ENCODE measurements around the gene SH2B2. TPM values are rescaled to one million over a fixed set of nuclear protein-coding genes. Genes with fewer than 3 reads are reported as not detected.
"Not testable (repeated sequence)": the region's sequence is repeated elsewhere in the genome, so short reads cannot be mapped to it uniquely, and the experiment has no call there.

SH2B2 gene
- total RNA-seq, 3 donors from 2014 or later (not counting 1 experiment from before 2014, with no cell fraction given) = 1.6 to 2.9 (median 2.0) TPM

GRCh38 chr7:102296179-102296438 lies 9.4 kb downstream of the SH2B2 start:
- Histone ChIP-seq H3K27me3 (ENCODE audit: control insufficient read depth, insufficient read depth, low read length) (no peaks in the 10 kb centered on the region), H3K4me1 (ENCODE audit: control insufficient read depth, insufficient read depth, low read length) (peaks cover 16% of the 10 kb centered on the region), H3K9me3 (ENCODE audit: control insufficient read depth, insufficient read depth, low read length) (no peaks in the 10 kb centered on the region), H3K27ac (ENCODE audit: low read length) (no peak overlapping the region), H3K36me3 (ENCODE audit: control insufficient read depth, insufficient read depth, low read length) (no peaks in the 10 kb centered on the region), H3K4me3 (ENCODE audit: low read length) (no peak overlapping the region)
- H3K9me3 Mint-ChIP-seq = no peaks in the 10 kb centered on the region
- H3K27ac Mint-ChIP-seq = no peak overlapping the region
- DNase-seq (no peak), ATAC-seq (no peak)
- H3K4me3 Mint-ChIP-seq = no peak overlapping the region
- H3K27me3 Mint-ChIP-seq (ENCODE audit: low read depth in 2 of 2) = peaks cover 0 to 9% of the 10 kb centered on the region in 2 donors
- H3K36me3 Mint-ChIP-seq = no peaks in the 10 kb centered on the region
- 90% methylated on average over 6 of the region's 6 CpGs for WGBS (ENCODE audit: insufficient coverage)
- intact Hi-C loops (cut with micrococcal nuclease) = no loop called here
- TF ChIP-seq, protein P1, sequence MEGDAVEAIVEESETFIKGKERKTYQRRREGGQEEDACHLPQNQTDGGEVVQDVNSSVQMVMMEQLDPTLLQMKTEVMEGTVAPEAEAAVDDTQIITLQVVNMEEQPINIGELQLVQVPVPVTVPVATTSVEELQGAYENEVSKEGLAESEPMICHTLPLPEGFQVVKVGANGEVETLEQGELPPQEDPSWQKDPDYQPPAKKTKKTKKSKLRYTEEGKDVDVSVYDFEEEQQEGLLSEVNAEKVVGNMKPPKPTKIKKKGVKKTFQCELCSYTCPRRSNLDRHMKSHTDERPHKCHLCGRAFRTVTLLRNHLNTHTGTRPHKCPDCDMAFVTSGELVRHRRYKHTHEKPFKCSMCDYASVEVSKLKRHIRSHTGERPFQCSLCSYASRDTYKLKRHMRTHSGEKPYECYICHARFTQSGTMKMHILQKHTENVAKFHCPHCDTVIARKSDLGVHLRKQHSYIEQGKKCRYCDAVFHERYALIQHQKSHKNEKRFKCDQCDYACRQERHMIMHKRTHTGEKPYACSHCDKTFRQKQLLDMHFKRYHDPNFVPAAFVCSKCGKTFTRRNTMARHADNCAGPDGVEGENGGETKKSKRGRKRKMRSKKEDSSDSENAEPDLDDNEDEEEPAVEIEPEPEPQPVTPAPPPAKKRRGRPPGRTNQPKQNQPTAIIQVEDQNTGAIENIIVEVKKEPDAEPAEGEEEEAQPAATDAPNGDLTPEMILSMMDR (IDR thresholded peaks at IDR 0.05) = no peak
- no peaks in the 10 kb centered on the region for H3K4me1 Mint-ChIP-seq

DNA sequence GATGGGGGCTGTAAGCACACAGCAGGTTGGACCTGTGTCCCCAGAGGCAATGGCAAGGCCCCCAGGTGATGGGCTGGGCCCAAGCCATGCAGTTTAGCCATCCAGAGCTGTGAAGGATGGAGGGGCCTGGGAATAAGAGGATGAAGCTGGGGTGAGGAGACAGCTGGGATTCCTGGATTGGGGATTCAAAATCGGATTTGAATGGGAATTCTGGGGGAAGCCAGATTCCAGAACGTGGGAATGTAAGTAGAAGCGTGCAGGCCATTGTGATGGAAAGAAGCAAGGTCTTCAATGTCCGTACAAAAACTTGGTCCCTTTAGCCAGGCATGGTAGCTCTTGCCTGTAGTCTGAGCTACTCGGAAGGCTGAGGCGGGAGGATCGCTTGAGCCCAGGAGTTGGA lies 9.8 kb downstream of the SH2B2 start:
- intact Hi-C loops (cut with micrococcal nuclease) = no loop called here
- Histone ChIP-seq H3K4me3 (ENCODE audit: low read length) (no peak overlapping the region), H3K36me3 (ENCODE audit: control insufficient read depth, insufficient read depth, low read length) (no peaks in the 10 kb centered on the region), H3K27me3 (ENCODE audit: control insufficient read depth, insufficient read depth, low read length) (no peaks in the 10 kb centered on the region), H3K9me3 (ENCODE audit: control insufficient read depth, insufficient read depth, low read length) (no peaks in the 10 kb centered on the region), H3K4me1 (ENCODE audit: control insufficient read depth, insufficient read depth, low read length) (peaks cover 12% of the 10 kb centered on the region), H3K27ac (ENCODE audit: low read length) (no peak overlapping the region)
- ATAC-seq (no peak), DNase-seq (no peak)
- Mint-ChIP-seq H3K27ac (no peak overlapping the region), H3K4me1 (no peaks in the 10 kb centered on the region), H3K36me3 (no peaks in the 10 kb centered on the region), H3K9me3 (no peaks in the 10 kb centered on the region), H3K4me3 (no peak overlapping the region), H3K27me3 (ENCODE audit: low read depth in 2 of 2) (peaks cover 0 to 7% of the 10 kb centered on the region in 2 donors)
- 92% methylated on average over 7 of the region's 7 CpGs for WGBS (ENCODE audit: insufficient coverage)
- TF ChIP-seq, protein P1 (IDR thresholded peaks at IDR 0.05) = no peak

GRCh38 chr7:102297487-102298218 lies 11.0 kb downstream of the SH2B2 start:
- no peaks in the 10 kb centered on the region for H3K36me3 Mint-ChIP-seq
- H3K4me3 Mint-ChIP-seq = no peak overlapping the region
- no peaks in the 10 kb centered on the region for H3K27me3 ChIP-seq (ENCODE audit: control insufficient read depth, insufficient read depth, low read length)
- intact Hi-C loops (cut with micrococcal nuclease) = no loop called here
- no peak overlapping the region for H3K27ac Mint-ChIP-seq
- H3K4me1 ChIP-seq (ENCODE audit: control insufficient read depth, insufficient read depth, low read length) = peaks cover 8% of the 10 kb centered on the region
- 93% methylated on average over 10 of the region's 10 CpGs for WGBS (ENCODE audit: insufficient coverage)
- TF ChIP-seq, protein P1 (IDR thresholded peaks at IDR 0.05) = no peak
- H3K9me3 ChIP-seq (ENCODE audit: control insufficient read depth, insufficient read depth, low read length) = no peaks in the 10 kb centered on the region
- no peak for ATAC-seq
- no peak for DNase-seq
- H3K36me3 ChIP-seq (ENCODE audit: control insufficient read depth, insufficient read depth, low read length) = no peaks in the 10 kb centered on the region
- no peaks in the 10 kb centered on the region for H3K4me1 Mint-ChIP-seq
- no peak overlapping the region for H3K27ac ChIP-seq (ENCODE audit: low read length)
- no peaks in the 10 kb centered on the region for H3K9me3 Mint-ChIP-seq
- H3K27me3 Mint-ChIP-seq (ENCODE audit: low read depth in 2 of 2) = peaks cover 0 to 3% of the 10 kb centered on the region in 2 donors
- H3K4me3 ChIP-seq (ENCODE audit: low read length) = no peak overlapping the region

DNA sequence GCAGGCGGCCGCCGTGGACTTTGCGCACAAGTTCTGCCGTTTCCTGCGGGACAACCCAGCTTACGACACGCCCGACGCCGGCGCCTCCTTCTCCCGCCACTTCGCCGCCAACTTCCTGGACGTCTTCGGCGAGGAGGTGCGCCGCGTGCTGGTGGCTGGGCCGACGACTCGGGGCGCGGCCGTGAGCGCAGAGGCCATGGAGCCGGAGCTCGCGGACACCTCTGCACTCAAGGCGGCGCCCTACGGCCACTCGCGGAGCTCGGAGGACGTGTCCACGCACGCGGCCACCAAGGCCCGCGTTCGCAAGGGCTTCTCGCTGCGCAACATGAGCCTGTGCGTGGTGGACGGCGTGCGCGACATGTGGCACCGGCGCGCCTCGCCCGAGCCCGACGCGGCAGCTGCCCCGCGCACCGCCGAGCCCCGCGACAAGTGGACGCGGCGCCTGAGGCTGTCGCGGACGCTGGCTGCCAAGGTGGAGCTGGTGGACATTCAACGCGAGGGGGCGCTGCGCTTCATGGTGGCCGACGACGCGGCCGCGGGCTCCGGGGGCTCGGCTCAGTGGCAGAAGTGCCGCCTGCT lies 14.1 kb downstream of the SH2B2 start:
- H3K4me1 Mint-ChIP-seq = peaks cover 0 to 4% of the 10 kb centered on the region in 2 donors
- Histone ChIP-seq H3K4me1 (ENCODE audit: control insufficient read depth, insufficient read depth, low read length) (peaks cover 26% of the 10 kb centered on the region), H3K9me3 (ENCODE audit: control insufficient read depth, insufficient read depth, low read length) (no peaks in the 10 kb centered on the region), H3K4me3 (ENCODE audit: low read length) (no peak overlapping the region), H3K27ac (ENCODE audit: low read length) (no peak overlapping the region), H3K27me3 (ENCODE audit: control insufficient read depth, insufficient read depth, low read length) (no peaks in the 10 kb centered on the region), H3K36me3 (ENCODE audit: control insufficient read depth, insufficient read depth, low read length) (no peaks in the 10 kb centered on the region)
- 88% methylated on average over 84 of the region's 84 CpGs for WGBS (ENCODE audit: insufficient coverage)
- intact Hi-C loops (cut with micrococcal nuclease) = no loop called here
- no peaks in the 10 kb centered on the region for H3K9me3 Mint-ChIP-seq
- TF ChIP-seq, protein P1 (IDR thresholded peaks at IDR 0.05) = no peak
- no peak overlapping the region for H3K27ac Mint-ChIP-seq
- ATAC-seq (no peak), DNase-seq (no peak)
- no peak overlapping the region for H3K4me3 Mint-ChIP-seq
- H3K36me3 Mint-ChIP-seq = no peaks in the 10 kb centered on the region
- peaks cover 0 to 3% of the 10 kb centered on the region in 2 donors for H3K27me3 Mint-ChIP-seq (ENCODE audit: low read depth in 2 of 2)

DNA sequence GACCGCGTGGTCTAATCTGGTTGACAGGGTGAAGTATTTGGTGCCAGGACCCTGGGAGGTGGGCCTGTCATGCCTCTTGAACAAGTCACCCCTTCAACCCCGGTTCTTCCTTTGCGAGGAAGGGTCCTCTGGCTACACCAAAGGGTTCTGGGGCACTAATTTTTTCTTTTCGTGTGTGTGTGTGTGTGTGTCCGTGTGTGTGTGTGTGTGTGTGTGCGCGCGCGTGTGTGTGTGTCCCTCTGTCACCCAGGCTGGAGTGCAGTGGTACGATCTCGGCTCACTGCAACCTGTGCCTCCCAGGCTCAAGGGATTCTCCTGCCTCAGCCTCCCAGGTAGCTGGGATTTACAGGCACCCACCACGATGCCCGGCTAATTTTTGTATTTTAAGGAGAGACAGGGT lies 14.7 kb downstream of the SH2B2 start:
- peaks cover 32% of the 10 kb centered on the region for H3K4me1 ChIP-seq (ENCODE audit: control insufficient read depth, insufficient read depth, low read length)
- H3K36me3 Mint-ChIP-seq; H3K4me3 ChIP-seq (ENCODE audit: low read length); H3K36me3 ChIP-seq (ENCODE audit: control insufficient read depth, insufficient read depth, low read length); H3K27ac ChIP-seq (ENCODE audit: low read length); H3K4me3 Mint-ChIP-seq; H3K27me3 Mint-ChIP-seq (ENCODE audit: low read depth in 2 of 2); ATAC-seq; intact Hi-C loops (cut with micrococcal nuclease); H3K9me3 ChIP-seq (ENCODE audit: control insufficient read depth, insufficient read depth, low read length); H3K4me1 Mint-ChIP-seq; H3K27me3 ChIP-seq (ENCODE audit: control insufficient read depth, insufficient read depth, low read length); H3K27ac Mint-ChIP-seq; DNase-seq; H3K9me3 Mint-ChIP-seq: not testable (repeated sequence)
- 95% methylated on average over 14 of the region's 14 CpGs for WGBS (ENCODE audit: insufficient coverage)
